Kidney (tissue), 14 donors: Measurements from ENCODE around the gene KCNN3. TPM values are rescaled to one million over a fixed set of nuclear protein-coding genes. Genes with fewer than 3 reads are reported as not detected.

Experiments used
- DNase-seq, 5 donors: peaks; one replicate each; pipeline ENCODE4 v3.0.0-alpha.2; 2013 to 2020
- FAIRE-seq: peaks from 2 replicates; lab custom pipeline; 2012; peaks lifted over from hg19 to GRCh38; lab: Jason Lieb, UNC
- H3K27ac ChIP-seq, 2 donors: one replicate each; pipeline ENCODE4 v1.7.0; 2013; ENCODE audit warnings: low read depth in 2 of 2, low read length in 2 of 2, inconsistent platforms in 1 of 2
- H3K27me3 ChIP-seq: one replicate; pipeline ENCODE4 v1.7.1; 2013; ENCODE audit warnings: low read length, inconsistent platforms; ENCODE audit not compliant: control insufficient read depth, insufficient read depth
- H3K36me3 ChIP-seq, 3 donors: one replicate each; pipeline versions ENCODE4 v1.7.0 to v1.7.1; 2013; ENCODE audit warnings: low read length in 3 of 3, control low read depth in 1 of 3, inconsistent platforms in 1 of 3; ENCODE audit not compliant: insufficient read depth in 3 of 3, control insufficient read depth in 2 of 3
- H3K4me1 ChIP-seq, 3 donors: one replicate each; pipeline versions ENCODE4 v1.7.0 to v1.7.1; 2013; ENCODE audit warnings: low read length in 3 of 3, inconsistent platforms in 1 of 3, low read depth in 1 of 3; ENCODE audit not compliant: control insufficient read depth in 2 of 3, insufficient read depth in 2 of 3
- H3K4me3 ChIP-seq, 3 donors: one replicate each; pipeline versions ENCODE4 v1.7.0 to v1.8.1; 2013; ENCODE audit warnings: low read length in 3 of 3, control low read depth in 1 of 3, inconsistent platforms in 1 of 3
- H3K9ac ChIP-seq, 3 donors: one replicate each; pipeline versions ENCODE4 v1.7.0 to v1.7.1; 2013; ENCODE audit warnings: low read length in 3 of 3, control low read depth in 1 of 3, inconsistent platforms in 1 of 3
- H3K9me3 ChIP-seq, 3 donors: one replicate each; pipeline versions ENCODE4 v1.7.0 to v1.7.1; 2013; ENCODE audit warnings: low read length in 3 of 3, control low read depth in 1 of 3, inconsistent platforms in 1 of 3; ENCODE audit not compliant: control insufficient read depth in 2 of 3, insufficient read depth in 1 of 3
- CTCF ChIP-seq: IDR thresholded peaks from 3 replicates; pipeline ENCODE4 v1.5.1; 2012; ENCODE audit warnings: mild to moderate bottlenecking, moderate library complexity, borderline replicate concordance; ENCODE audit not compliant: insufficient read depth; ENCODE audit errors: extremely low read depth
- intact Hi-C: fragments of 100-400 bp; cut with DNase I; formaldehyde crosslinking; loops from one replicate; pipeline ENCODE4 v1.11.1; 2022
- polyA plus RNA-seq: library from polyadenylated mRNA; stranded (reverse); fragments of 350-450 nt; fragmentation: Illumina TruSeq; extraction: RNeasy Lipid Tissue Mini Kit (QIAGEN cat#74804); gene quantifications from one replicate; pipeline ENCODE4 v1.2.3, GENCODE V29; 2014; ENCODE audit warnings: low read depth, low replicate concordance; ENCODE audit not compliant: insufficient read depth
- total RNA-seq: library from RNA; stranded (reverse); fragmentation: NEBNext Ultra II Directional; extraction: Animal tissue kit (Norgen Biotek cat#: 25700); gene quantifications from one replicate; pipeline ENCODE4 v1.2.1, GENCODE V29; 2021
- donor health status: control.
- donor health status: control.
- donor health status: control.
- donor health status: control.
- donor health status: control.
- donor health status: DM: yes; HTN: yes; CAD: no.
- donor health status: Normal renal cell carcinoma (clear cell type).

Gene KCNN3
- total and polyA plus RNA-seq, 2 donors from 2014 or later: 2.6 to 5.6 TPM

- DNase-seq (no peak), FAIRE-seq (no peak)
- no peaks in the 10 kb centered on the region for H3K27me3 ChIP-seq
- no peak overlapping the region for H3K9ac ChIP-seq
- intact Hi-C loops: no loop called here
- no peak for TF ChIP-seq CTCF
- no peaks in the 10 kb centered on the region for H3K4me1 ChIP-seq
- no peaks in the 10 kb centered on the region for H3K9me3 ChIP-seq
- no peak overlapping the region for H3K4me3 ChIP-seq
- H3K36me3 ChIP-seq: no peaks in the 10 kb centered on the region
- H3K27ac ChIP-seq: no peak overlapping the region
These were observed 217.2 kb downstream of the KCNN3 start for GRCh38 chr1:154652893-154653292.

Other genes with a start within 250 kb of the KCNN3 start
- 42.0 TPM for gene PMVK, start 66.4 kb upstream of the KCNN3 start, total RNA-seq
- 132 TPM for gene PMVK, start 66.4 kb upstream of the KCNN3 start, polyA plus RNA-seq
- gene PBXIP1, start 85.8 kb upstream of the KCNN3 start, total RNA-seq: 83.9 TPM
- gene PBXIP1, start 85.8 kb upstream of the KCNN3 start, polyA plus RNA-seq: 115 TPM
- 32.8 TPM for gene PYGO2, start 91.5 kb upstream of the KCNN3 start, total RNA-seq
- 26.9 TPM for gene PYGO2, start 91.5 kb upstream of the KCNN3 start, polyA plus RNA-seq
- 153 TPM for gene SHC1, start 100.5 kb upstream of the KCNN3 start, total RNA-seq
- gene SHC1, start 100.5 kb upstream of the KCNN3 start, polyA plus RNA-seq: 43.8 TPM
- gene CKS1B, start 104.4 kb upstream of the KCNN3 start, total RNA-seq: 23.1 TPM
- 43.1 TPM for gene CKS1B, start 104.4 kb upstream of the KCNN3 start, polyA plus RNA-seq
- gene FLAD1, start 113.1 kb upstream of the KCNN3 start, total RNA-seq: 34.1 TPM
- 37.9 TPM for gene FLAD1, start 113.1 kb upstream of the KCNN3 start, polyA plus RNA-seq
- not detected for gene LENEP, start 123.3 kb upstream of the KCNN3 start, total RNA-seq
- gene LENEP, start 123.3 kb upstream of the KCNN3 start, polyA plus RNA-seq: not detected
- gene ZBTB7B, start 132.5 kb upstream of the KCNN3 start, total RNA-seq: 68.7 TPM
- gene ZBTB7B, start 132.5 kb upstream of the KCNN3 start, polyA plus RNA-seq: 20.1 TPM
- 1.4 TPM for gene DCST2, start 163.5 kb upstream of the KCNN3 start, total RNA-seq
- gene DCST2, start 163.5 kb upstream of the KCNN3 start, polyA plus RNA-seq: 0.43 TPM
- gene DCST1, start 163.5 kb upstream of the KCNN3 start, total RNA-seq: not detected
- not detected for gene DCST1, start 163.5 kb upstream of the KCNN3 start, polyA plus RNA-seq
- gene ADAM15, start 181.0 kb upstream of the KCNN3 start, total RNA-seq: 152 TPM
- 68.4 TPM for gene ADAM15, start 181.0 kb upstream of the KCNN3 start, polyA plus RNA-seq
- 7.6 TPM for gene EFNA4, start 193.5 kb upstream of the KCNN3 start, total RNA-seq
- 11.8 TPM for gene EFNA4, start 193.5 kb upstream of the KCNN3 start, polyA plus RNA-seq
- 1.7 TPM for gene EFNA3, start 208.6 kb upstream of the KCNN3 start, total RNA-seq
- 1.2 TPM for gene EFNA3, start 208.6 kb upstream of the KCNN3 start, polyA plus RNA-seq